HG03175 (cell line): ENCODE data around the gene FOXP1.
A peak's percentile ranks its signal among the peaks of the same experiment; 100 is the strongest.

ENCODE experiments used
- ATAC-seq: cut with Tn5 transposase; IDR thresholded peaks from one replicate; pipeline ENCODE4 v1.9.1; 2021; ENCODE audit warnings: mild to moderate bottlenecking, moderate library complexity; ENCODE audit not compliant: unreplicated experiment

Gene FOXP1

DNA sequence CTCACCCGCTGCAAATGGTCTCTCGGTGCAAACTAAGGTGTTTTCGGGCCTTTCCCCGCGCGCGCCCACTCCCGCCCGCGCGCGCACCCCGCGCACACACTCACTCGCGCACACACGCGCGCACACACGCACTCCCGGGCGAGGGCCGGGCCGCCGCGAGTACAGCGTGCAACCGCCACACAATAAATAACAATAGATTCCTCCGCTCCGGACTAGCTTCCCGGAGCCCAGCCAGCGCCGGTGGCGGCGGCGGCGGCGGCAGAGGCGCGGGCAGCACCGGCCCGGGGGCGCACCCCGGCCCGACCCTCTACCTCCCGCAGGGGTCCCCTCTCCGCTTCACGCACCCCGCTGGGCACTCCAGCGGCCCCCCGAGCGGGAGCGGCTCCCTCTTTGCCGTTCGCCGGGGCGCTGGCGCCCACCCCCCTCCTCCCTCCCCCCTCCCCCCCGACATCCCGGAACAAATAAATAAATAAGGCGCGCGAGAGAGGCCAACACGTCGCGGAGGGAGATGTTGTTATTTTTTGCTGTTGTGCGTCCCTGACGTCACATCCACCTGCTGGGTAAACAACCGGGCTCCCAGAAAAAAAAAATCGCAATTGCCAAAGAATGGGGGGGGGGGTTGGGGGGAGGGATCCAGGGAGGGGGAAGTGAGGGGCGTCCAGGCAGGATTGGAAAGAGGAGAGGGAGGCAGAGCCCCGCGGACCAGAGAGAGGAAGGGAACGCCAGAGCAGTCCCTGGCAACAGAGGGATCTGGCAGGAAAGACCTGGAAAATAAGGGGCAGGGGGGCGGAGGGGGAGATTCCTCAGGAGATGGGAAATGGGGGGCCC lies at the start of gene FOXP1:
Gene FOXP1, minus strand, starts transcription at position 163 of the 828 bp plus-strand sequence. CDS start 385,347 bp downstream, outside the sequence.
- ATAC-seq = peak; percentile 34

DNA sequence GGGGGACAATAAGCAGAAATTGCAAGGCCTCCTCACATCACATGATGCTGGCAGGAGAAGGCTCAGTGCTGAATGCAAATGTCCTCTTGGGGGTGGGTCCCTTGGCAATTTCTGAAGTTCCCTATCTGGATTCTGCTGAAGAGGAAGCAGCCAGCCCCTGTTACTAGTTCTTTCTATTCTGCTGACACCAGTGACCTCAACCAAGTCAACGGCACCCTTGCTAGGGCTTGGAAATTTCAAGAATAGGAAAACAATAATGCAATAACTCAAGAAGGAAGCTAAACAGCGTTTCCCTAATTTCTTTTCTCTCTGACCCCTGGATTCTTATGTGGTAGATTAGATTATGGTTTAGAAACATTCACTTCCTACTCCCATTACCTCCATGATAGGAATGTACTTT lies 46.2 kb upstream of the FOXP1 start:
- ATAC-seq = no peak

DNA sequence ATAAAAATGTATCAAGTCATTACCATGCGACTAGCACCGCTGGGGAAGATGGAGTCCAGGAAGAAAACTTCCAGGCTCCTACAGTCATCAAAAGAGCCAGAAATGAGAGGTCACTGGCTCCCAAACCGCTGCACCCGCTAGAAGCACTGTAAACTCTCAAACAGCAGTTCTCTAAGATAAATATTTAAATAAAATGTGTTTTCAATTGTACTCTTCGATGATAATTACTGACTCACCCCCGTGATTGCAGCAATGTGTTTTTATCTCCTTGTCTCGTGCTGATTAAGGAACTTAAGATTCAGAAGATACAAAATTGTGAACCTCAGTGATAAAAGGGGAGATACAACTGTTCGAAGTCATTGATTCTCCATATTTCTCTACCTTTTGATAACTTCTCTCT lies 45.8 kb upstream of the FOXP1 start:
- no peak for ATAC-seq

DNA sequence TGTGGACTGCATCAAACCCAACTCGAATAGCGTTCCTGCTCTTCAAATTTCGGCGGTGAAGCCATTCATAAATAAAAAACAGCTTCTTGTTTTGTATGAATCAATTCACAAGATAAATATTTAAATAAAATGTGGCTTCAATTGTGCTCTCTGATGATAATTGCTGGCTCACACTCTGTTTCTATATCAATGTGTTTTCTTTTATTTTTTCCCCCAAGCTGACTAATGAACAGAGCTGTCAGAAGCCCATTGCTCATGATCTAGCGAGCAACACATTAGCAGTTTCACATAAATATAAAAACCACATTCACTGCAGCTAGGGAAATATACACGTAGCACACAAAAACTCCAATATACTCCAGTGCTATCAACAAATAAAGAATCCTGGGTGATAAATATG lies 45.0 kb upstream of the FOXP1 start:
- no peak for ATAC-seq

DNA sequence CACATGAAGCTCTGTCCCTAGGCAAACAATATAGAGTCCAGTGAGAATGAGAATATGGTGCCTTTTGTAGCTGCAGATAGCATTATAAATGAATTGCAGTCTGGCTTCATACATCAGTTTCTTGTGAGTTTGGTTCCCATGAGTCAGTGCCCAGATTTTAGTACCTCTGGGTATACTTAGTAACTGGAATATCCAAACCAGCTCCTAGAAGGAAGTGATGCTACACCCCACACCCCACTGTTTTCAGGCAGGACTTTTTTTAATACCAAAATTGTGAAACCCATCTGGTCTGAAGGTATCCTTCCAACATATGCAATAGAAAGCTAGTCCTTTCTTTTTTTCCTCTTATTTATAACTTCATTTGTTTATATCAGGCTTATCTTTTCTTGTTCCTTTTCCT lies 42.1 kb upstream of the FOXP1 start:
- ATAC-seq = no peak

DNA sequence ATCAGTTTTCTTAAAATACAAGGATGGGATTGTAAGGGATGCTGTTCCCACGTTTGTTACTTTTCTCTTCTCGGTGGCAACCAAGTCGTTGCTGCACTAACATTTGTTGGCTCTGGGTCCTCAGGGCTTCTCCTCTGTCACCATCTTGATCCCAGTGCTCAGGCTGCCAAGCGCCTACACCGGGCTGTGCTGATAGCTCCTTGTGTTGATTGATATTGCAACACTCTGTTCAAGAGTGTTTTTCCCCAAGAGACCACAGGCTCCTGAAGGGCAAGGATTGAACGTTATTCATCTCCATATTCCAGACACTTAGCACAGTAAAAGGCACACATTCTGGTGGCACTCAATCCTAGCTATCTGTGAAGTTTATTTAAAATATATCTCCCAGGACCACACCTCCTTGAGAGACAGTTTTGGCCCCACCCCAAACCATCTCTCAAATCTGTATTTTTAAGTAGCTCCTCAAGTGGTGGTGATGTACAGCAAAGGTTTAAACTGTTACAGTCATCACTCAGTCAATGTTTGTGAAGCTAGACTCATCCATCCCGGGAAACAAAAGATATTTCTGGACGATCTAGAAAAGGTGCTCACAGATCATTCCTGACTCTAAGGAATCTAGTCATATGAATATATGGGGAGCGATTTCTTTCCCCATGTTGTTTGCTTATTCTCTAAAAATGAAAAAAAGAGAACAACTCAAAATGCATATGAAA lies 38.5 kb upstream of the FOXP1 start:
- ATAC-seq = no peak

DNA sequence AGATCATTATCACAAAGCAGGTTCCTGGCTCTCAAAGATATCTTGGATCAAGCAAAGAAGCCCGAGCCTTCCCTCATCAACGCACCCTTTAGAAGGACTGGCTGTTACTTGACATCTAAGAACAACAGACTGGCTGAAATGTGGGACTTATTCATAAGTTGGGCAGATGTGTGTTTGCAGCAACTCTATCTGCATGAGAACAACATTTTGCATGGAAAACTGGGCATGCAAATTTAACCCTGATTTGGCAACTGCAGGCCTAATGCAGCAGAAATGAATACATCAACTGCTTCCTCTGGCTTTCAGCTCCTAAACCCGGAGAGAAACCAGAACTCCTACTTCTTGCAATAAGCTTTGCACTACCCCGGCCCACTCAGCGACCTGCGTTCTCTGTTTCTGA lies 35.0 kb upstream of the FOXP1 start:
- no peak for ATAC-seq

DNA sequence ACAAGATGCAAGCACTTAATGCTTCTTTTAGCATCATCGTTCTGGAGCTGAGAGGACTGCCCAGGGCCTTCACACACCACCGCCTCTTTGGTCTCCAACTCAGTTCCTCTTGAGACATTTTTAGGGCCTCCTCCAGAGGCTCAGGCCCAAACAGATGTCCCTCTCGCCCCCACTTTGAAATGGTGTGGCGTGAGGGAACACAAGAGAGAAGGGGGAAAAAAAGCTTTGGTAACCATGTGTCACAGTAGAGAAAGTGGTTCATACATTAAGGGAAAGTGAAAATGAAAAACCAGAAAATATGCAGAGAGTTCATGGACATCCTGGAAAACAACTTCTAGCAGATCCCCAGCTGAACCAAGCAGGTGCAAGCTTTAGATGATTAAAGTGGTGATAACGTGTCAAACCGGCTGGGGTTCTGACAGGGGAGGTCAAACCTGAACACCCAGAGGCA lies 33.1 kb upstream of the FOXP1 start:
- no peak for ATAC-seq

- no peak for ATAC-seq
Measured at GRCh38 chr3:71614869-71615268, 31.3 kb upstream of the FOXP1 start.

DNA sequence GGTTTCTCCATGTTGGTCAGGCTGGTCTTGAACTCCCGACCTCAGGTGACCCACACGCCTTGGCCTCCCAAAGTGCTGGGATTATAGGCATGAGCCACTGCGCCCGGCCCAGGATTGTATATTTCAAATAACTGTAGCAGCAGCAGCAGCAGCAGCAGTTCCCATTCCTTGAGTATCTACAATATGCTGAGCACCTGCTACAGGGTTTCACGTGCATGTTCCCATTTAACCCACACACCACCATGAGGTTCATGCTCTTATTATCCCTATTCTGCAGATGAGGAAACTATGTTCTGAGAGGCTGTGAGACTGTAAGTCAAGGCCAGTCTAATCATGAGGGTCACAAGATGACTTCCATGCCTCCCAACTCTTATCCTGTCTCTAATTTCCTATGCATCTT lies 30.9 kb upstream of the FOXP1 start:
- ATAC-seq = no peak

DNA sequence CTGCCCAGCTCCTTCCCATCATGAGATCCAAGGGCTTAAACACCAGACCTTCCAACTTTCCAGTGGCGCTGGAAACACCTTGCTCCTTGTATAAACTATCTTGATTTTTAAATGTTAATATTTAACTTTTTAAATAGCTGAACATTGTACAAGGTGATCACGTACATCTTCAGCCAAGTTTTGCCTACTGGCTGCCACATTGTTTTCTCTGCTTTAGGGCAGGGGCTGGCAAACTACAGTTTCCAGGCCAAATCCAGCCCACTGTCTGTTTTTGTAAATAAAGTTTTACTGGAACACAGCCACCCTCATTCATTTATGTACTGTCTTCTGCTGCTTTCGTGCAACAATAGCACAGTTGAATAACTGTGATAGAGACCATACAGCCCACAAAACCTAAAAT lies 27.6 kb upstream of the FOXP1 start:
- no peak for ATAC-seq

DNA sequence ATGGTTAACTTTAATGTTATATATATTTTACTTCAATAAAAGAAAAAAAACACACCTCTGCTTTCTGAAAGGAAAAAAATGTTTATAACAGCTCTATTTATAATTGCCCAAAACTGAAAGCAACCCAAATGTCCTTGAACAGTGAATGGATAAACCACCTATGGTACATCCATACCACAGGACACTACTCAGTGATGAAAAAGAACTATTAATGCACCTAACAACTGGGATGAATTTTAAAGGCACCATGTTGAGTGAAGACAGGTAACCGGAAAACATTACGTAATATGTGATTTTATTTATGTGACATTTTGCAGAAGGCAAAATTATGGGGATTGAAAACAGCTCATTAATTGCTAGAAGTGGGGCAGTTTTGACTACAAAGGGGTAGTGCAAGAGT lies 23.8 kb upstream of the FOXP1 start:
- ATAC-seq = no peak

DNA sequence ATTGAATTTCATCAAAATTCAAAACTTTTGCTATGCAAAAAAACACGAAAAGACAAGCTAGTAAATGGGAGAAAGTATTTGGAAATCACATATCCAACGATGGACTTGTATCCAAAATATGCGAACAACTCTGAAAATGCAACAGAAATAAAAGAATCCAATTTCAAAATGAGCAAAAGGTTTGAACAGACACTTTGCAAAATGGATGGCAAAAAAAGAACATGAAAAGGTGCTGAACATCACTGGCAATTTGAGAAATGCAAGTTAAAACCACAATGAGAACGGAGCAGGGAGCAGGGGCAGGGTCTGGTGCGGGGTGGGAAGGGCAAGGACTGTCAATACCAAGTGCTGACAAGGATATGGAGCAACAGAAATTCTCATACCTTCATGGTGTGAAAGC lies 23.1 kb upstream of the FOXP1 start:
- no peak for ATAC-seq

- ATAC-seq = no peak
Measured at GRCh38 chr3:71602256-71602655, 18.7 kb upstream of the FOXP1 start.

DNA sequence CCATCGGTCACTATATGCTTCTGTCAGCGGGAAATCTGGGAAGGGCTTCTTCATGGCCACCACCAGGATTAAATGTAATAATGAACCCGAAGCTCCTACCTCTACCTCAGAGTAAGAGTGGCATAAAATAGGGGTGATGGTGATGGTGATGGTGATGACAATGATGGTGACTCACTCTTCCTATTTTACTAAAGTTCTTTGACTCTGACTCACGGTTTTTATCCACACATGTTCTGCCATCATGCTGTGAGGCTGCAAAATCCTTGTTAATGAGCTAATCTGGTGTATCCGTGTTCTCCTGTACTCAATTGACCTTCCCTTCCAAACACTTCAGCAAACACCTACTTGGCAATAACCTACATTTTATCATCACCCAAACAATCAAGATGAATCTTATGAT lies 18.3 kb upstream of the FOXP1 start:
- ATAC-seq = no peak

GRCh38 chr3:71600646-71601288 lies 17.2 kb upstream of the FOXP1 start:
- no peak for ATAC-seq

- ATAC-seq = no peak
Measured at GRCh38 chr3:71599416-71599815, 15.9 kb upstream of the FOXP1 start.

DNA sequence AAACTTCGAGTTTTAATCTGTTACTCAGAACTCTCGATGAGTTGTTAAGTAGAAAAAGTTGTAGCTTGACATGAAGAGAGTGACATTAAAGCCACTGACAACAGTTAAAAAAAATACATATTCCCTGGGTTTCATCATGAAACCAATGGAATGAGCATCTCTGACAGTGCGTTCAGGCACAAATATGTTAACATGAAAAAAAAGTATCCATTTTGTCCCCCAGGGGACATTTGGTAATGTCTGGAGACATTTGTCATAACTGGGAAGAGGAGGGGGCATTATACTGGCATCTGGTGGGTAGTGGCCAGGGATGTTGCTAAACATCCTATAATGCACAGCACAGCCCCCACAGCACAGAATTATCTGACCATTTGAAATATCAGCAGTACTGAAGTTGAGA lies 14.8 kb upstream of the FOXP1 start:
- no peak for ATAC-seq

- no peak for ATAC-seq
Measured at GRCh38 chr3:71597286-71597685, 13.8 kb upstream of the FOXP1 start.

- no peak for ATAC-seq
Measured at GRCh38 chr3:71593106-71593505, 9.6 kb upstream of the FOXP1 start.

- ATAC-seq = no peak
Measured at GRCh38 chr3:71591101-71591500, 7.6 kb upstream of the FOXP1 start.

- no peak for ATAC-seq
Measured at GRCh38 chr3:71589132-71589531, 5.6 kb upstream of the FOXP1 start.
